ENCODE measurements around the gene TTC33.

The TTC33 gene

GRCh38 chr5:40784027-40784653, 28.4 kb upstream of the TTC33 start:
- TF ChIP-seq, protein P1, sequence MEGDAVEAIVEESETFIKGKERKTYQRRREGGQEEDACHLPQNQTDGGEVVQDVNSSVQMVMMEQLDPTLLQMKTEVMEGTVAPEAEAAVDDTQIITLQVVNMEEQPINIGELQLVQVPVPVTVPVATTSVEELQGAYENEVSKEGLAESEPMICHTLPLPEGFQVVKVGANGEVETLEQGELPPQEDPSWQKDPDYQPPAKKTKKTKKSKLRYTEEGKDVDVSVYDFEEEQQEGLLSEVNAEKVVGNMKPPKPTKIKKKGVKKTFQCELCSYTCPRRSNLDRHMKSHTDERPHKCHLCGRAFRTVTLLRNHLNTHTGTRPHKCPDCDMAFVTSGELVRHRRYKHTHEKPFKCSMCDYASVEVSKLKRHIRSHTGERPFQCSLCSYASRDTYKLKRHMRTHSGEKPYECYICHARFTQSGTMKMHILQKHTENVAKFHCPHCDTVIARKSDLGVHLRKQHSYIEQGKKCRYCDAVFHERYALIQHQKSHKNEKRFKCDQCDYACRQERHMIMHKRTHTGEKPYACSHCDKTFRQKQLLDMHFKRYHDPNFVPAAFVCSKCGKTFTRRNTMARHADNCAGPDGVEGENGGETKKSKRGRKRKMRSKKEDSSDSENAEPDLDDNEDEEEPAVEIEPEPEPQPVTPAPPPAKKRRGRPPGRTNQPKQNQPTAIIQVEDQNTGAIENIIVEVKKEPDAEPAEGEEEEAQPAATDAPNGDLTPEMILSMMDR (IDR thresholded peaks at IDR 0.05; ENCODE audit: low read depth, low read length): no peak
- DNase-seq (ENCODE audit: extremely low read depth, low read depth): no peak

DNA sequence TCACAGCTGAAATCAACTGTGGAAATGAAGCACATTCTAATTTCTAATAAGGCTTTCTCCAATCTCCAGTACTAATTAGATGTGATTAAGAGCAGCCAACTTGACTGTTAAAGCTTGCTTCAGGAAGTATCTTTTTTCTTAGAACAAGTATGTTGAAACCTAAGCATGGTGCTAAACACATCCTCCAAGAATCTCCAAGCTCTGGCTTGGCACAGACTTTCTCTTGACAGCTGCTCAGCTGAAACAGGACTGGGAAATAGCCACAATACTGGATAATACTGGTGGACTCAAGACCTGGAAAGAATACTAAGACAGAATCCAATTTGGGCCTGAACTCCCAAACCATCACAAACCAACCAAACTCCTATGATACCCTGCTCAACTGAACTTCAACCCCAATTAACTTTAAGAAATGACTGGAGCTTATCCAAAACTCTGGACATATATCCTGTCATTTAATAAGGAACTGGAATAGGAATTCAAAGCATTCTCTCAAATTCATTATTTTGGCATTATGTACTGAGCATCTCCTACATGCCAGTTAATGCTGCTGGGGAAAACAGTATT, 26.2 kb upstream of the TTC33 start:
- TF ChIP-seq, protein P1 (IDR thresholded peaks at IDR 0.05; ENCODE audit: low read depth, low read length): no peak
- DNase-seq (ENCODE audit: extremely low read depth, low read depth): no peak

GRCh38 chr5:40780858-40781257, 25.1 kb upstream of the TTC33 start:
- no peak for DNase-seq (ENCODE audit: extremely low read depth, low read depth)
- TF ChIP-seq, protein P1 (IDR thresholded peaks at IDR 0.05; ENCODE audit: low read depth, low read length): no peak

- TF ChIP-seq, protein P1 (IDR thresholded peaks at IDR 0.05; ENCODE audit: low read depth, low read length): no peak
- no peak for DNase-seq (ENCODE audit: extremely low read depth, low read depth)
Measured at GRCh38 chr5:40780199-40780598, 24.4 kb upstream of the TTC33 start.

DNA sequence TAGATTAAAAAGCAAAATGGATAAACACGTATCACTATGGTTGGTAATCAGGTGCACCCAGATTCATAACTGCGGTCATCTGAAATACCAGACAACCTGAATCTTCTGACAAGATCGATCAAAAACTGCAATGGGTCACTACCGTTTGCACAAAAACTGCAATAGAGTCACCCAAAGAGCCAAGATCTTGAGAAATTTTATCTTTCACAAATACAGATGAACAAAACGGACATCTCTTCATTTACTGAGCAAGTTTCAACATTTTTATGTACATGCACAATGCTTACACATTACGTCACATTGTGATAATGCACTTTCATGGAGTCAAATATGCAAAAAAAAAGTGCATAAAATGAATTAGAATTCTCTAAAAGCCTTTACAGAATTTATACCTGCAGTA, 23.8 kb upstream of the TTC33 start:
- no peak for DNase-seq (ENCODE audit: extremely low read depth, low read depth)
- TF ChIP-seq, protein P1 (IDR thresholded peaks at IDR 0.05; ENCODE audit: low read depth, low read length): no peak

DNA sequence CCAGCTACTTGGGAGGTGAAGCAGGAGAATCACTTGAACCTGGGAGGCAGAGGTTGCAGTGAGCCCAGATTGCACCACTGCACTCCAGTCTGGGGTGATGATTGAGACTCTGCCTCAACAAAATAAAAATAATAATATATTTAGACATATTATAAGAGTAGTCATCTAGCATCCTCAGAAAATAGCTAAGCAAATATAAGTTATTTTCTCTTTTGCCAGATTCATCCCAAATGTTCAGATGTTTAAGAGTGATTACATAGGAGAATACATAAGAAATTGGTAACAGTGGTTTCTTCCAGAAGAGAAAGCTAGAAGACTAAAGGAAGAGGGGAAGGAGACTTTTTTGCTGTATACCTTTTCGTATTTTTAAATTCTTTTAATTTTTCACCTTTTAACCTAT, 22.4 kb upstream of the TTC33 start:
- TF ChIP-seq, protein P1 (IDR thresholded peaks at IDR 0.05; ENCODE audit: low read depth, low read length): no peak
- DNase-seq (ENCODE audit: extremely low read depth, low read depth): no peak

- TF ChIP-seq, protein P1 (IDR thresholded peaks at IDR 0.05; ENCODE audit: low read depth, low read length): no peak
Measured at GRCh38 chr5:40776658-40776977, 20.9 kb upstream of the TTC33 start.

More at GRCh38 chr5:40776658-40776977, 20.9 kb upstream of the TTC33 start:
- no peak for DNase-seq (ENCODE audit: extremely low read depth, low read depth)

Measured in AG09319 (cell line).